ENCODE results near the gene UGT1A8.

- TF ChIP-seq EZH2phosphoT487 (IDR thresholded peaks at IDR 0.05; ENCODE audit: low read depth, severe bottlenecking, unreplicated experiment): no peak
- no peak for TF ChIP-seq CTCF (IDR thresholded peaks at IDR 0.05; ENCODE audit: poor library complexity)
Observed at GRCh38 chr2:233671290-233672161, 54.1 kb downstream of the UGT1A8 start, which contains the start of gene UGT1A9.

Data from hepatocyte (in vitro differentiated cells).